GM18502 (cell line): ENCODE data around the gene KNG1.
"Not testable (repeated sequence)": the region's sequence is repeated elsewhere in the genome, so short reads cannot be mapped to it uniquely, and the experiment has no call there.

Experiments
- ATAC-seq: cut with Tn5 transposase; IDR thresholded peaks from one replicate; pipeline ENCODE4 v1.9.1; 2021; ENCODE audit warnings: mild to moderate bottlenecking; ENCODE audit not compliant: unreplicated experiment, poor library complexity

Gene KNG1

DNA sequence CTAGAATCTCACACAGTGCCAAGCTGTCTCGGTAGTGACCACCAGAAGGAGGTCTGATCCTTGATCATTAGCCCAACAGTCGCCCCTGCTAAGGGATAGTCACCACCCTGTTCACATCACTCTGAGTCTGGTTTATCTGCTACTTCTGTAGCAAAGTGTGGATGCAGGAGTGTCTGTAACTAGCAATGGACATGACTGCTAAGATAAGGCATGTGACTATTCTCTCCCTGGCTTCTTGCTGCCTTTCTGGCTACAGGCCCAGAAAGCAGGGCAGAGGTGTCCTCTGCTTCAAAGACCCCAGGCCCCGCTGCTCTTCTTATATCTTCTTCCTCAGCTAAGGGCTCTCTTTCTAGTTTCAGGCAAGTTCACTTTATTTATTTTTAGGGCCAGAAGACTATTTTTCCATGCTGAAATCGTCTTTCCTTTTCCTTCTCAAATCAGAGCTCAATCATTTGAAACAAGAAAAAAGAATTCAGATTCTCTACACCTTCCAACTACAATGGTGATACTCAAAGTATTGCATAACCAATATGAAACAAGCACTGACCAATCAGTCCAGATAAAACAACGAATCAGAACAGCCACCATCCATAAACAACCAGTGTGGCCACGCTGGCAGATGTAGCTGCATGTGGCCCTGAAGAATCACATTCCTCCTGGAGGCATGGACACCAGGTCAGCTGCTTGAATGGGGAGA is 8.0 kb upstream of the KNG1 start:
- ATAC-seq: no peak

- ATAC-seq: not testable (repeated sequence)
Observed at GRCh38 chr3:186710694-186711093, 6.5 kb upstream of the KNG1 start.

- no peak for ATAC-seq
Observed at GRCh38 chr3:186713499-186713898, 3.7 kb upstream of the KNG1 start.

GRCh38 chr3:186719945-186720739 is 3.0 kb downstream of the KNG1 start:
- no peak for ATAC-seq

- no peak for ATAC-seq
Observed at GRCh38 chr3:186722457-186722856, 5.3 kb downstream of the KNG1 start.

- ATAC-seq: no peak
Observed at GRCh38 chr3:186724911-186725310, 7.8 kb downstream of the KNG1 start.

DNA sequence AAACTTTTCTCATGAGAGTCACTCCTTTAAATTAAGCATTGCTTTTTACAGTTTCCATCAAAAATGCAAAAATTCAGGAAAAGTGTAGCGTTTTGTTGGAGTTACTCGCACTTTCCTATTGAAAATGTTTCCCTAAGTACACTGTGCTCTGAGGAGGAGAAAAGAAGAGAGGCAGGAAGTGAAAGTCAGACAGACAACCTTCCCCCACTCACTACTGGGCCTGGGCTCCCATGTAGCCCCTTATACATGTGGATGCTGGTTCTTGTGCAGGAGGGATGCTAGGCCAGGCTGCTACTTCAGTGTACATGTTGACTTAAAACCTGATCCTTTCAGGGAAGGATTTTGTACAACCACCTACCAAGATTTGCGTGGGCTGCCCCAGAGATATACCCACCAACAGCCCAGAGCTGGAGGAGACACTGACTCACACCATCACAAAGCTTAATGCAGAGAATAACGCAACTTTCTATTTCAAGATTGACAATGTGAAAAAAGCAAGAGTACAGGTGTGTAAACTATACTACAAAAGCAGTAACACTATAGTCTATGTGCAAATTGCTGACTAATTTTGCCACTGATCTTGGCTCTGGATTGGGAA is 15.1 kb downstream of the KNG1 start:
- no peak for ATAC-seq

DNA sequence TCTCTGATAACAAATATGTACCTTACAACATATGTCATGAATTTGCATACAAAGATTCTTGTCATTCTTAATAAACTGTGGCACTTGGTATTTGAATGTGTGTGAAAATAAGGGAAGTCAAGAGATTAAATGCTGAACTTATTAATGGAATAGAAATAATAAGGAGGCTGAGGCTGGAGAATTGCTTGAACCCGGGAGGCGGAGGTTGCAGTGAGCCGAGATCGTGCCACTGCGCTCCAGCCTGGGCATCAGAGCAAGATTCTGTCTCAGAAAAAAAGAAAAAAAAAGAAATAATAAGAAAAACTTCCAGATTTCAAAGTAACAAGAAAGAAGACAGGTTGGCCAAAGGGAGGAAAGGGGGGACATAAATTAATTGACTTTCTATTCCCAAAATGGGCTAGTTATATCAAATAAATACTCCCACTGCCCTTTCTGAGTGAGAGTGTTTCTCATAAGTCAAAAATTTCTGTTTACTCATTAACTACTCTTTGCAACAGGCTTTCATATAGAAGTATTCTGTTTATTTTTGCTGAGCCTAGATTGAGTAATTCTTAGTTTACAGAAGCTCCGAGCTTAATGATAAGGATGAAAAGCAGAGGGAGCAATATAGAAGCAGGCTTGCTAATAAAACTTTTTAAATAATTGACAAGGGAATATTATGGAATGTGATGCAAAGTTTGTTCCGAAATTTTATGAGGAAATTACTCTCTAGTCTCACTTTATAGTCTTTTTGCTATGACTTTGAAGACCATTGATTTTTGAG is 25.6 kb downstream of the KNG1 start:
- ATAC-seq: no peak

- no peak for ATAC-seq
Observed at GRCh38 chr3:186743666-186744065, 26.5 kb downstream of the KNG1 start.

GRCh38 chr3:186746008-186746407 is 28.8 kb downstream of the KNG1 start:
- no peak for ATAC-seq

- no peak for ATAC-seq
Observed at GRCh38 chr3:186750316-186750715, 33.2 kb downstream of the KNG1 start.

GRCh38 chr3:186751480-186751879 is 34.3 kb downstream of the KNG1 start:
- no peak for ATAC-seq

DNA sequence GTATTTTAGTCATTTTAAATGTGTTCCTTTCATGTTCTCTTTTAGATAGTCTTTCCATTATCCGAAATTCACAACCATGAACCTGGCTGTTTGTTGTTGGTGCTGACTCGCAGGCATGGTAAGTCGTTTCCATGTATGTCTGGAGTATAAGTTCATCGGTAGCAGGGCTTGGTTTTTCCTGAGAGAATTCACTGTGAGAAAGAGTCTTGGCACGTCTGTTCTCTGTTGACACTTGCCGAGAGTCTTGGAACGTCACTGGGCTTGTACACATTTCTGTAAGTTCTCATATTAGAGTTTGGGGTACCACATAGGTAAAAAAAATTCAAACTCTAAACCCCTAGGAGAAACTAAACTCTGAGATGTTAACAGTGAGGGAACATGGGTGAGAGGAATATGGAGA is 36.8 kb downstream of the KNG1 start:
- ATAC-seq: no peak

- no peak for ATAC-seq
Observed at GRCh38 chr3:186754871-186755270, 37.7 kb downstream of the KNG1 start.

GRCh38 chr3:186757214-186757613 is 40.1 kb downstream of the KNG1 start:
- ATAC-seq: no peak

- ATAC-seq: no peak
Observed at GRCh38 chr3:186757686-186758220, 40.6 kb downstream of the KNG1 start.

DNA sequence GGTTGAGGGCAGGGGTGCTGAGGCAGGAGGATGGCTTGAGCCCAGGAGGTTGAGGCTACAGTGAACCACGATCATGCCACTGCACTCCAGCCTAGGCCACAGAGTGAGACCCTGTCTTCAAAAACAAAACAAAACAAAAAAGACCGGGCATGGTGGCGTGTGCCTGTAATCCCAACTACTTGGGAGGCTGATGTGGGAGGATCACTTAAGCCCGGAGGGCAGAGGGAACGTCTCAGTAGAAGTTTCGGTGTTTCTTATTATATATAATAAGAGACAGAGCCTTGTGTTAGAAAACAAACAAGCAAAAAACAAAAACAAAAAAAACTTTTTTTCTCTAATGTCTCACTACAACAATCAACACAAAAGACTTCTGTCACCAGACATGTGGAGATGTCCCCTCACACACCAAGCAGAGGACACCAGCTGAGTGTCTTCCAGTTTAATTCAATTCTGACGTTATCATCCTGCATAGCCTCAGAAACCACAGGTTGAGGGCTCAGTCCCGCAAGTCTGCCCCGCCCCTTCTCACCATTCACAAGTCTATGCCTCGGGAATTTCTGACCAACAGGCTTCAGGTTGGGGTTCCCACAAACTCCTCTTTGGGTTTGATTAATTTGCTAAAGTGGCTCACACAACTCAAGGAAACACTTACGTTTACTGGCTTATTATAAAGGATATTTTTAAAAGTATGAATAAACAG is 42.2 kb downstream of the KNG1 start:
- no peak for ATAC-seq

DNA sequence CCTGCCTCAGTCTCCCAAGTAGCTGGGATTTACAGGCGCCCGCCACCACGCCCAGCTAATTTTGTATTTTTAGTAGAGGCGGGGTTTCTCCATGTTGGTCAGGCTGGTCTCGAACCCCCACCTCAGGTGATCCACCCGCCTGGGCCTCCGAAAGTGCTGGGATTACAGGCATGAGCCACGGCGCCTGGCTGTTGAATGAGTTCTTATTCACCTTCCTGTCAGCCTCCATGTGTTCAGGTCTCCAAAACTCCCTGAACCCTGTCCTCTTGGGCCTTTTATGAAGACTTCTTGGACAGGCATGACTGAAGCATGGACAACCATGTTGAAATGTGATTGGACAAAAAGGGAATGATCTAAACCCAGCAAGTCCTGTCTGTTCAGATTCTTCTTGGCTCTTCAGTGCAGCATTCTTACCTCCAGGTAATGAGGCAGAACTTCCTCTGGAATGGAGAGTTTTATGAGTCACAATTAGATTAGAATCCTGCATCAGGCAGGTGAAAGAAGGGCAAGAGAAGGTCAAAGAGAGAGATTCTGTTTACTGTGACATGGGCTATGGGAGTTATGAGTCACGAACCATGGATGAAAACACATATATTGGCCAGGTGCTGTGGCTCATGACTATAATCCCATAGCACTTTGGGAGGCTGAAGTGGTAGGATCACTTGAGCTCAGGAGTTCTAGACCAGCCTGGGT is 43.1 kb downstream of the KNG1 start:
- no peak for ATAC-seq

- no peak for ATAC-seq
Observed at GRCh38 chr3:186760897-186761447, 43.8 kb downstream of the KNG1 start.
